HG03565 (cell line): ENCODE results near the gene SNX27.
"Not testable (repeated sequence)": the region's sequence is repeated elsewhere in the genome, so short reads cannot be mapped to it uniquely, and the experiment has no call there.

Source experiments
- ATAC-seq: cut with Tn5 transposase; IDR thresholded peaks from one replicate; pipeline ENCODE4 v1.9.1; 2021; ENCODE audit warnings: mild to moderate bottlenecking, moderate library complexity; ENCODE audit not compliant: unreplicated experiment

The SNX27 gene

GRCh38 chr1:151602550-151602949 lies 9.3 kb upstream of the SNX27 start:
- ATAC-seq, result not testable (repeated sequence)

GRCh38 chr1:151604291-151604690 lies 7.6 kb upstream of the SNX27 start:
- no peak for ATAC-seq

DNA sequence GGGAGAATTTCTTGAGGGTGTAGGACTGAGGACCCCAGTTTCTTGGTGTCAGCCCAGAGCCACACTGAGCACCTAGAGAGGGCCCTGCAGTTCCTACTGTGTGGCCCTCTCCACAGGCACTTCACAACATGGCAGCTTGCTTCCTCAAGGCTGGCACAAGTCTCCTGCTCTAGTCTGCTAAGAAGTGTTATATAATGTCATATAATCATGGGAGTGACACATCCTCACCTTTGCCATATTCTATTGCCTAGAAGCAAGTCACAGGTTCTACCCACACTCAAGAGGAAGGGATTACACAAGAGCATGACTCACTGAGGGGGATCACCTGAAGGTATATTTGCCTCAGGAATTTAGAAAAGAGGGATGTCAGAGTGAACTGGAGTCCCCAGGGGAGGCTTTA lies 5.5 kb upstream of the SNX27 start:
- ATAC-seq, result no peak

DNA sequence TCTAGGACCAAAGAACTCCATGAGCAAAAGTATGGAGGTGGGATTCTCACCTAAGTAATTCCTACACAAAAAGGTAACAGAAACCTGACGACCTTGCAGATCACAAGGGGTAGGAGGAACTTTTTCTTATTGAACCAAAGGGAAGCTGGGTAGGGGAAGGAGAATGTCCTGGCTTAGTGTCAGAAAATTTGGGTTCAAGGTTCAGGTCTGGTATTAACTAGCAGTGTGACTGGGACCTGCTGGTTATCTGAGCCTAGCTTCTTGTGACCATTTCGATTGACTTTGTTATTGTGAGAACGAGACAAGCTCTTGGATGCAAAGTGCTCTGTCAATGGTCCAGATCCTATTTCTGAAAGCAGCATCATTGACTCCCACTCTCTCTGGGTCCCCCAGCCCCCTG lies 5.0 kb upstream of the SNX27 start:
- no peak for ATAC-seq

DNA sequence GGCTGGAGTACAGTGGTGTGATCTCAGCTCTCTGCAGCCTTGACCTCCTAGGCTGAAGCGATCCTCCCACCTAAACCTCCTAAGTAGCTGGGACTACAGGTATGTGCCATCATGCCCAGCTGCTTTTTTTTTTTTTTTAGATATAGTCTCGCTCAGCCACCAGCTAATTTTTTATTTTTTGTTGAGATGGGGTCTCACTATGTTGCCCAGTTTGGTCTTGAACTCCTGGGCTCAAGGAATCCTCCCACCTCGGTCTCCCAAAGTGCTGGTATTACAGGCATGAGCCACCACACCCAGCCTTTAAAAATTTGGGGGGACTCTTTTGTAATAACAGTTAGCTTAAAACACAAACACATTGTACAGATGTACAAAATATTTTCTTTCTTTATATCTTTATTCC lies 1.7 kb upstream of the SNX27 start:
- ATAC-seq, result no peak

- ATAC-seq, result no peak
Measured at GRCh38 chr1:151611288-151611790, 511 bp upstream of the SNX27 start.

- no peak for ATAC-seq
Measured at GRCh38 chr1:151612501-151613281, 841 bp downstream of the SNX27 start.

- no peak for ATAC-seq
Measured at GRCh38 chr1:151613282-151613780, 1.5 kb downstream of the SNX27 start.

DNA sequence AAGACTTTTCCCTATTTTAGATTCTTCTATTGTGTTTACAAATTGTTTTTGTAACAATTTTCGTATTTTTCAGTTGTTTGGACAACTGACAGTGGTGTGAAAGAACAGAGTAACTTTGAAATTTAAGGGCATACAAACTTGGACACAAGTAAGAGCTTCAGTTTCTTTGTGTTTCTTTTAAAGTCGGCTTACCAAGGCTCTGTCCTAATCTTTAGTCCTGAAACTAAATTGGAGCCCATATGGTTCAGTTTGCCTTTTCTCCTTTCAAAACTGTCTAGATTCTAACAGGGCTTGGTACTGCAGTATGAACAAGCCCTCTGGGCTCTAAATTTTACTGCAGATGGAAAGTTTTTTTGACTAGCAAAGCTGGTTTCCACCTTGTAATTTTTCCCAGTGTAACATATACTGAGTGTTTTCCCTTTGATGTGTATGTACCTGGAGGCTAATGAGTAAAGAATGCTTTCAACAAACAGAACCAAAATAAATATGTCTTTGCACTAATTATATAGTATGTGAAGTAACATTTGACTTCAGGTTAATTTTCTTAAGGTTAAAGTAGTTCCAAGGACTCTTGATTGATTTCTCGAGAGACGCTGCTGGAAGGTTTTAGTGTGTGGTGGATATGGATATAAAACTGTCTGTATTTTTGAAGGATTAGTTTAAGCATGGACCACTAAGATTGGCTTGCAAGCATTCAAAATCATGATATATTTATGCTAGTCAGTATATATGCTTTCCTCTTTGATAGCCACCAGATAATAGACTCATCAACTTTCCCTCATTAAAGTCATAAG lies 4.1 kb downstream of the SNX27 start:
- ATAC-seq, result no peak

DNA sequence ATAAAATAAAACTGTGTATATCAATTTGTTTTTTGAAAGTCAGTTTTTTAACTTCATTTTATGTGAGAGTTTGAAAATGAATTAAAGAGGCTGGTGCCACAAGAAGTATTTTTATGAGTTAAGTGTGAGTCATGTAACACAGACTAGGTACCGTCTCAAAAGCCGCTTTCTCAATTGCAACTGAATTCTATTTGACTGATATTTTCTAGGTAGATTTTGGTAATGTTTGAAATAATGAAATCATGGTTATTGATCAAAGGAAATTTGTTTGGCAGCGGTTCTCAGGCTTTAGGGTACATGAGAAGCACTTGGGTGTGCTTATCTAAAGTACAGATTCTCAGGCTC lies 4.6 kb downstream of the SNX27 start:
- ATAC-seq, result no peak

- no peak for ATAC-seq
Measured at GRCh38 chr1:151618003-151618402, 6.2 kb downstream of the SNX27 start.

DNA sequence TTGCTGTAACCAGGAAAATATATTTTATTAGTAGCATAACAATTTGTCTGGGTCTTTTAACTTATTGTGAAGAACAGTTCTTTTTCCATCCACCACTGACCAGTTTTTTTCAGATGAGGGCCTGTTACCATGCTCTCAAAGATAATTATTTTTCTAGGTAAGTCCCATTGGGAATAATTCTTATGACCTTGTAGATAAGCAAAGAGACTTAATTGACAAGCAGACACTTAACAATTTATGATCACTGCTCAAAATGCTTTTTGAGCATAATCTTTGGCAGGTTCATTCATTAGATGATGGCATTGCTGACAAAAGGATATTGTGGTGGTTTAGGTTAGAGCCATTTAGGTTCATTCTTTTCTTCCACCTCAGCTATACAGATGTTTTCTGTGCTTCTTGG lies 6.6 kb downstream of the SNX27 start:
- no peak for ATAC-seq

DNA sequence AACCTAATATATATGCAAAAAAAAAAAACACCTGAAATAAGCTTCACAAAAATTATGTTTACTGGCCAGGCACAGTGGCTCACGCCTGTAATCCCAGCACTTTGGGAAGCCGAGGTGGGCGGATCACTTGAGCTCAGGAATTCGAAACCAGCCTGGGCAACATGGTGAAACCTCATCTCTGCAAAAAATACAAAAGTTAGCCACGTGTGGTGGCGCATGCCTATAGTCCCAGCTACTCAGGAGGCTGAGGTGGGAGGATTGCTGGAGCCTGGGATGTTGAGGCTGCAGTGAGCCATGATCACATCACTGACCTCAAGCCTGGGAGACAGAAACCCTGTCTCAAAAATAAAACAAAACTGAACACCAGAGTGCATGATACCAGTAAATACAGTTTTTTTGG lies 7.1 kb downstream of the SNX27 start:
- not testable (repeated sequence) for ATAC-seq

- no peak for ATAC-seq
Measured at GRCh38 chr1:151619489-151620093, 7.7 kb downstream of the SNX27 start.

DNA sequence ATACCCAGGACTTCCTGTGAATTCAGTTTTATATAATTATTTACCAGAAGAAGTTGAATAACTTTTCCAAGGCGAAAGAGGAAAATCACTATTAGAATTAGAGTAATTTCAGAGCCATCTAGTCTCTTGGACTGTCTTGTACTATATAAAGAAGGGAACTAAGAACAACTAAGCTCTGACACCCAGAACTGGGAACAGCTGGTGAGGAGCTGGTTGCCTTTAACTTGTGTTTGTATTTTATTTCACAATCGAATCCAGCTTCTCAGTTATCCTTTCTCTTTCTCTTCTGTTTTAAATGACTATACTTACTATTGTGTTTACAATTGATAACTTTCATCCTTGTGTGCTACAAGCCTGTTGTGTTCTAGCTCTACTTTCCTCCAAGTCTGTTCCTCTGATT lies 8.4 kb downstream of the SNX27 start:
- no peak for ATAC-seq

GRCh38 chr1:151621351-151621750 lies 9.5 kb downstream of the SNX27 start:
- no peak for ATAC-seq

DNA sequence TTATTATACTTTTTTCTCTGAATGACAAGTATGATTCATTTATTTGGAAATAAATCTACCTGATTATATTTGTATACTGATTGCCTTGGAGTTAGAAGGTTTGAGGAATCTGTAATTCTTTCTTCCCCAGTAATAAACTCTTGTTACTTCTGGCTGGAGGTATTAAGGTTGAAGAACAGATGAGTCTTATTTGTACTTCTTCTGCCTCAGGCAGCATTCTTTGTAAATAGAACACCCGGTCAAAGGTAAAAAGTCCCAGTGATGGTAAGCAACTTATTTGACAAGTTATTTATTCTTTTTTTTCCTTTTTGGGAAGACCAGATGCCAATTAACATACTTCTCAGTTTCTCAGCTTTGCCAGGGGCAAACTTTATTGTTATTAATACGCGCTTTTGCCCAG lies 12.9 kb downstream of the SNX27 start:
- ATAC-seq, result no peak

DNA sequence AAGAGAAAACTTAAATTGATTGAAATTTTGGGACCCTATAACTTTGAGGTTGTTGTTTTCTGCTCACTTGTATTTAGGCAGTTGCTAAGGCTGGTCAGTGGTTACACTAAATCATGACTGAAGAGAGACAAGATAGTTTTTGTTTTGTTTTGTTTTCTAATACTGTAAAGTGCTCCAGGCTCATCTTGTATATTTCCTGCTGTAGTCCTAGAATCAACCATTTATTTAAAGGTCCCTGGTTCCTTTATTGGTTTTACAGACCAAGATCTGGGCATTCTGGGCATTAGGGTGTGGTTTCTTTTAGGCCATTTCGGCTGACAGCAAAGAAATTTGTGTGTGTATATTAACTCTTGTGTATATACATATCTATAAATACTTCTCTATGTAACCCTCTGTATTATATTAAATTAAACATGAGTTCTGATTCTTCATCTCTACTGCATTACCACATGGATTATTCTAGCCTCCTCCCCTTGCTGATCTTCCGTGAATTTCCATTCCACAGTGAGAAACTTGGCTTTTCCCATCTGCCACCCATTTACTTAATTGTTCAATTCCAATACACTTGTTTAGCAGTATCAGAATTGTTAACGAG lies 15.0 kb downstream of the SNX27 start:
- ATAC-seq, result no peak

- no peak for ATAC-seq
Measured at GRCh38 chr1:151629278-151629677, 17.4 kb downstream of the SNX27 start.

GRCh38 chr1:151635479-151636072 lies 23.7 kb downstream of the SNX27 start:
- ATAC-seq, result no peak
